Gastrocnemius medialis (tissue), 4 donors: ENCODE data around the gene ECM1. TPM values are rescaled to one million over a fixed set of nuclear protein-coding genes. Genes with fewer than 3 reads are reported as not detected.

ENCODE experiments used
- ATAC-seq, 2 donors: fragments of 150-250 bp; one replicate each; pipeline ENCODE4 v1.9.1; 2016
- DNase-seq, 2 donors: peaks; one replicate each; pipeline ENCODE4 v3.0.0-alpha.2; 2019
- H3K27ac ChIP-seq, 4 donors: fragments of 200-600 bp; sonication (generic); 1 replicate in 1 of 4; 2 replicates in 3 of 4; pipeline ENCODE4 v1.5.1; 2016 to 2018; ENCODE audit warnings: mild to moderate bottlenecking in 2 of 4, moderate library complexity in 1 of 4
- H3K27me3 ChIP-seq, 3 donors: fragments of 200-600 bp; sonication (generic) in 2 of 3; 1 replicate in 1 of 3; 2 replicates in 2 of 3; pipeline versions ENCODE4 v1.5.1 to v1.6.0; 2016 to 2019; ENCODE audit warnings: mild to moderate bottlenecking in 1 of 3, moderate library complexity in 1 of 3
- H3K36me3 ChIP-seq, 2 donors: fragments of 200-600 bp; sonication (generic) in 1 of 2; one replicate each; pipeline ENCODE4 v1.5.1; 2017 to 2018
- H3K4me1 ChIP-seq, 2 donors: fragments of 200-600 bp; sonication (generic) in 1 of 2; one replicate each; pipeline ENCODE4 v1.5.1; 2016 to 2017; ENCODE audit warnings: mild to moderate bottlenecking in 2 of 2
- H3K4me3 ChIP-seq, 4 donors: fragments of 200-600 bp; sonication (generic) in 3 of 4; 1 replicate in 1 of 4; 2 replicates in 3 of 4; pipeline ENCODE4 v1.5.1; 2016 to 2019; ENCODE audit warnings: mild to moderate bottlenecking in 2 of 4
- H3K9me3 ChIP-seq, 3 donors: fragments of 200-600 bp; sonication (generic) in 2 of 3; 1 replicate in 1 of 3; 2 replicates in 2 of 3; pipeline ENCODE4 v1.5.1; 2016 to 2019
- CTCF ChIP-seq, 5 experiments: fragments of 450-650 bp in 3 of 5; fragments of 200-600 bp in 2 of 5; sonication (generic) in 2 of 5; IDR thresholded peaks in 4 of 5; conservative IDR thresholded peaks in 1 of 5; 1 replicate in 4 of 5; 2 replicates in 1 of 5; pipeline ENCODE4 v1.5.1; 2016 to 2019; ENCODE audit warnings: antibody characterized with exemption in 5 of 5, mild to moderate bottlenecking in 3 of 5, moderate library complexity in 3 of 5
- POLR2A ChIP-seq, 2 donors: fragments of 450-650 bp; IDR thresholded peaks; one replicate each; pipeline ENCODE4 v1.6.1; 2017; ENCODE audit warnings: antibody characterized with exemption in 2 of 2, mild to moderate bottlenecking in 2 of 2, moderate library complexity in 2 of 2
- in situ Hi-C, 4 donors: fragments of 200-750 bp; cut with MboI; loops; one replicate each; pipeline versions ENCODE4 v1.15.0 to v1.8.0; 2017; ENCODE audit warnings: low sequenced_read_pairs in 4 of 4
- intact Hi-C: fragments of 100-400 bp; cut with DNase I; formaldehyde crosslinking; loops from one replicate; pipeline ENCODE4 v1.15.1; 2023; ENCODE audit warnings: low total_unique reads
- total RNA-seq, 4 donors: library from RNA; depleted of rRNA; stranded (reverse); fragments of >200 nt; gene quantifications; one replicate each; pipeline versions ENCODE4 v1.1.0 to v1.2.3, GENCODE V29; 2016

The ECM1 gene
- total RNA-seq, 4 donors from 2014 or later = 1.5 to 8.5 (median 5.6) TPM

- Histone ChIP-seq H3K27me3 (no peaks in the 10 kb centered on the region), H3K27ac (peak overlapping the region; percentile 81 to 92 (median 90)), H3K4me1 (peaks cover 25 to 29% of the 10 kb centered on the region in 2 donors), H3K36me3 (no peaks in the 10 kb centered on the region), H3K9me3 (no peaks in the 10 kb centered on the region), H3K4me3 (no peak overlapping the region)
- in situ Hi-C loops = no loop called here
- ATAC-seq (no peak), DNase-seq (no peak)
- TF ChIP-seq CTCF (IDR thresholded peaks at IDR 0.05 in 4 of 5, conservative IDR thresholded peaks at IDR 0.05 in 1 of 5) (no peak), POLR2A (IDR thresholded peaks at IDR 0.05) (no peak)
- intact Hi-C loops = no loop called here
These were observed 45.6 kb downstream of the ECM1 start for GRCh38 chr1:150553392-150554085.

GRCh38 chr1:150554086-150554452 lies 46.2 kb downstream of the ECM1 start:
- in situ Hi-C loops = no loop called here

GRCh38 chr1:150555198-150555970 lies 47.5 kb downstream of the ECM1 start:
- intact Hi-C loops = no loop called here
- ATAC-seq (no peak), DNase-seq (no peak)
- Histone ChIP-seq H3K9me3 (no peaks in the 10 kb centered on the region), H3K4me3 (no peak overlapping the region), H3K4me1 (peaks cover 36 to 41% of the 10 kb centered on the region in 2 donors), H3K36me3 (no peaks in the 10 kb centered on the region), H3K27me3 (no peaks in the 10 kb centered on the region), H3K27ac (no peak overlapping the region)
- TF ChIP-seq CTCF (IDR thresholded peaks at IDR 0.05 in 4 of 5, conservative IDR thresholded peaks at IDR 0.05 in 1 of 5) = no peak
- TF ChIP-seq POLR2A (IDR thresholded peaks at IDR 0.05) = no peak
- in situ Hi-C loops = loop anchor here in 1 of 4 donors (5.0 kb wide), 1 partner anchor 67 kb away; no protein-coding TSS in a partner anchor

More at GRCh38 chr1:150554086-150554452, 46.2 kb downstream of the ECM1 start:
- intact Hi-C loops = no loop called here
- Histone ChIP-seq H3K27ac (peak overlapping the region; percentile 8 to 92 (median 90)), H3K4me1 (peaks cover 29 to 31% of the 10 kb centered on the region in 2 donors), H3K9me3 (no peaks in the 10 kb centered on the region), H3K27me3 (no peaks in the 10 kb centered on the region), H3K4me3 (no peak overlapping the region), H3K36me3 (no peaks in the 10 kb centered on the region)
- DNase-seq (no peak), ATAC-seq (no peak)
- TF ChIP-seq CTCF (IDR thresholded peaks at IDR 0.05 in 4 of 5, conservative IDR thresholded peaks at IDR 0.05 in 1 of 5) = no peak
- TF ChIP-seq POLR2A (IDR thresholded peaks at IDR 0.05) = no peak

GRCh38 chr1:150555971-150556865 lies 48.3 kb downstream of the ECM1 start:
- H3K9me3 ChIP-seq = no peaks in the 10 kb centered on the region
- DNase-seq (no peak), ATAC-seq (no peak)
- in situ Hi-C loops = loop anchor here in 1 of 4 donors (5.0 kb wide), 1 partner anchor 66 kb away; no protein-coding TSS in a partner anchor
- H3K4me3 ChIP-seq = no peak overlapping the region
- peaks cover 40 to 41% of the 10 kb centered on the region in 2 donors for H3K4me1 ChIP-seq
- intact Hi-C loops = no loop called here
- H3K36me3 ChIP-seq = no peaks in the 10 kb centered on the region
- no peak overlapping the region for H3K27ac ChIP-seq
- TF ChIP-seq POLR2A (IDR thresholded peaks at IDR 0.05) (no peak), CTCF (IDR thresholded peaks at IDR 0.05 in 4 of 5, conservative IDR thresholded peaks at IDR 0.05 in 1 of 5) (no peak)
- H3K27me3 ChIP-seq = no peaks in the 10 kb centered on the region
